T-helper 2 cell treated with Interferon-gamma antibody and Interleukin-4, amounts not matched to agents 5 μg/mL and 100 μg/mL, for 36 hours (primary cell): ENCODE data around the gene POMGNT2.
"Not testable (repeated sequence)": the region's sequence is repeated elsewhere in the genome, so short reads cannot be mapped to it uniquely, and the experiment has no call there.

ENCODE experiments used
- DNase-seq: peaks from one replicate; pipeline ENCODE4 v3.0.0; 2021; ENCODE audit warnings: low spot score
- H3K27ac Mint-ChIP-seq: one replicate; pipeline ENCODE4 v1.8.0; 2021; ENCODE audit warnings: mild to moderate bottlenecking, mixed read lengths
- H3K27me3 Mint-ChIP-seq: one replicate; pipeline ENCODE4 v1.8.0; 2021; ENCODE audit warnings: low read depth, mixed read lengths
- H3K36me3 Mint-ChIP-seq: one replicate; pipeline ENCODE4 v1.8.0; 2021; ENCODE audit warnings: low read depth, mixed read lengths
- H3K4me1 Mint-ChIP-seq: one replicate; pipeline ENCODE4 v1.8.0; 2021; ENCODE audit warnings: low read depth, mixed read lengths
- H3K4me3 Mint-ChIP-seq: one replicate; pipeline ENCODE4 v1.8.0; 2022; ENCODE audit warnings: mild to moderate bottlenecking, moderate library complexity, mixed read lengths
- H3K9me3 Mint-ChIP-seq: one replicate; pipeline ENCODE4 v1.8.0; 2021; ENCODE audit warnings: mixed read lengths

The POMGNT2 gene

DNA sequence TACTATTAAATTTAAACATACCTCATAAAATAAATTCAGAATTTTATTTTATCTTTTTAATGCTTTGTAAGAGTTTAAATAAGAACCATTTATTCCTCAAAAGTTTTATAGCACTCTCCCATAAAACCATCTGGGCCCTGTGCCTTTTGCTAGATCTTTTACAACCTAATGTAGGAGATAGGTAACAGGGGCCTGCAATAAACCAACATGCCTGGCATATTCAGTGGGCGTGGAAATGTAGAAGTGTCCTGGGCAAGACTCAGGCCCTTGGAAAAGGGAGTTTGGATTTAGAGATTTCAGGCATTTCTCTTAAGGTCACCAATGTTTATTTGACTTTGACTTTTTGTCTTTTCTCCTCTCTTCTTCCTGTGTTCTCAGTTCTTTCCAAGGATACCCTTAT lies 46.4 kb downstream of the POMGNT2 start:
- Mint-ChIP-seq H3K9me3 (no peaks in the 10 kb centered on the region), H3K36me3 (no peaks in the 10 kb centered on the region), H3K27ac (no peak overlapping the region), H3K4me1 (no peaks in the 10 kb centered on the region), H3K27me3 (peaks cover 3% of the 10 kb centered on the region), H3K4me3 (no peak overlapping the region)
- DNase-seq, result no peak

DNA sequence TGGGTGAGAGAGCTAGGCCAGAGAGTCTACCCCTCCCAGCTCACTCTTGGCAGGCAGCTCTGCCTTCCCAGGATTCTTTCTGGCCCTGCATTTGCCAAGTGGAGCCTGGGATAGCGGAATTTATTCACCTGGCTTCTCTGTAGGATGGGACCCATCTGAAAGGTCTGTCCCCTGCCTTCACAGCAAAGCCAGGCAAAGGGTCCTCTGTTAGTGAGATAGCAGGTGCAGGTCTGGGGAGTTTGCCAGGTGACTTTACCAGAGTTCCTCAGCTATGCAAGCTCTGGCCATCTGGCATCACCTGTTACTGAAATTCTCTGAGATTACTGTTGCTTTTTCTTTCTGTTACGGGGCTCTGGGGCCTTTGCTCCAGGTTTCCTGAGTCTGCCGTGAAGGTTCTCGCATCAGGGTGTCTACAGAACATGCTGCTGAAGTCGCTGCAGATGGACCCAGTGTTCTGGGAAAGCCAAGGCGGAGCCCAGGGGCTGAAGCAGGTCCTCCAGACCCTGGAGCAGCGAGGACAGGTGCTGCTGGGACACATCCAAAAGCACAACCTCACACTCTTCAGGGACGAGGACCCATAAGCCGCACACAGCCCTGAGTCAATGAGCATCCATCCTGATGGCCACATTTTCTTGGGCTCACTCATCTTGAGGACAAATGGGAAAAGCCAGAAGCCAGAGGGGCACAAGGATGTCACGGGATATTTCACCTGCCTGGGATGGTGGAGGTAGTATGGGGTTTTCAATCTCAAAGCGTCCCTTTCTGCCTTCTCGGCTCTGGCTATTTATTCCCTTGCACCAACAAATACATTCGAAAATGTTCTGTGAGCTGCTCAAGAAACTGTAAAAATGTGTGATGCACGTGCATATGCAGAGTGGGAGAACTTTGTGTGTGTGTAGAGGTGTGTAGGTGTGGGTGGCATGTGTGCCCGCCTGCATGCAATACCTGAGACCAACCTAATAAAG lies 49.8 kb downstream of the POMGNT2 start:
- DNase-seq, result no peak
- no peaks in the 10 kb centered on the region for H3K4me1 Mint-ChIP-seq
- peaks cover 5% of the 10 kb centered on the region for H3K9me3 Mint-ChIP-seq
- H3K36me3 Mint-ChIP-seq, result no peaks in the 10 kb centered on the region
- peaks cover 3% of the 10 kb centered on the region for H3K27me3 Mint-ChIP-seq
- H3K4me3 Mint-ChIP-seq, result no peak overlapping the region
- H3K27ac Mint-ChIP-seq, result no peak overlapping the region

DNA sequence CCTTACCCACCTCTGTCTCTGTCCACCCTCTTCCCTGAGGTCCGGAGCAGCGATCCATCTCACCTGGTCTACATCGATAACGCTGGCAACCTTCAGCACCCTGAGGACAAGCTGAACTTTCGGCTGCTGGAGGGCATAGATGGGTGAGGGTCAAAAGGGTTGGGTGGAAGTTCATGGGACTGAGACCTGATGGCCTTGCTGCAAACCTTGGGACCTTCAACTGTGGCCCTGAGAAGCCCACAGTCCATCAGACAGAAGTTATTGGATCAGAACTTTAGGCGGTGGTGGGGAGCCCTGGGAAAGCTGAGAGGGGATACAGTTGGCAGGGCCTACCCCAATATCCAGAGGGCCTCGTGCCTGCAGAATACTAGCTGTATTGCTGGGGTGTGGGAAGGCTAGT lies 50.5 kb downstream of the POMGNT2 start:
- Mint-ChIP-seq H3K9me3 (peaks cover 12% of the 10 kb centered on the region), H3K36me3 (no peaks in the 10 kb centered on the region), H3K27ac (no peak overlapping the region), H3K27me3 (peaks cover 3% of the 10 kb centered on the region), H3K4me3 (no peak overlapping the region), H3K4me1 (no peaks in the 10 kb centered on the region)
- no peak for DNase-seq

DNA sequence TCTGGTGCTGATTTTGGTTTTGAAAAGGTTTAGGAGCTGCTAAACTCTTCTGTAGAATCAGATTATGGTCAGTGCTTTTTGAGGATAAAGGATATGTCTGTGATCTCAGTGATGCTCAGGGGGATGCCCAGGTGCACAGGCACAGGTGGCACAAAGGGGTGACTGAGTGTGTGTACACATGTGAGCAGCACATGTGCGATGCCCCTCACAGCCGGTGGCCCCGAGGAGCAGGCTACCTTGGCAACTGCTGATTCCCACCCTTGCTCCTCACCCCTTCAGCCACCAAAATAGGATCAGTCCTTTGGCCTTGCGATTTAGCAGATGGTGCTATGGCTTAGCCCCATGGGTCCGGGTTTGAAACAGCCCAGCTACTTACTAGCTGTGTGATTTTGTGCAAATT lies 51.1 kb downstream of the POMGNT2 start:
- no peaks in the 10 kb centered on the region for H3K4me1 Mint-ChIP-seq
- peaks cover 17% of the 10 kb centered on the region for H3K9me3 Mint-ChIP-seq
- no peak overlapping the region for H3K4me3 Mint-ChIP-seq
- H3K36me3 Mint-ChIP-seq, result no peaks in the 10 kb centered on the region
- DNase-seq, result no peak
- H3K27ac Mint-ChIP-seq, result no peak overlapping the region
- peaks cover 3% of the 10 kb centered on the region for H3K27me3 Mint-ChIP-seq

DNA sequence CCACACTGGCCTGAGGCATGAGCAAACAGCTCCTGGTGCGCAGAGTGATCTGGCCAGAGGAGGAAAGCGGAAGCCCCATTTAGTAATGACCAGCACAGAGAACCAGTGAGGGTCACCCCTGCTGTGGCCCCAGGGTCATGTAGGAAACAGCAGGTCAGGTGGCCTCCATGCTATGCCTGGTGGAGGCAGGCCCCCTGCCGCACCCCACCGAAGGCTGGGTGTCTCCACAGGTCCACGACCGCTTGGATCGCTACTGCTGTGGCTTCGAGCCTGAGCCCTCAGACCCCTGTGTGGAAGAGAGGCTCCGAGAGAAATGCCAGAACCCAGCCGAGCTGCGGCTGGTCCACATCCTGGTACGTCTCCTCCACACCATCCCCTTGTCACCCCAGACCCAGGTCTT lies 52.6 kb downstream of the POMGNT2 start:
- no peaks in the 10 kb centered on the region for H3K36me3 Mint-ChIP-seq
- H3K27ac Mint-ChIP-seq, result no peak overlapping the region
- no peak overlapping the region for H3K4me3 Mint-ChIP-seq
- no peaks in the 10 kb centered on the region for H3K4me1 Mint-ChIP-seq
- H3K27me3 Mint-ChIP-seq, result peaks cover 3% of the 10 kb centered on the region
- no peak for DNase-seq
- H3K9me3 Mint-ChIP-seq, result peaks cover 23% of the 10 kb centered on the region

DNA sequence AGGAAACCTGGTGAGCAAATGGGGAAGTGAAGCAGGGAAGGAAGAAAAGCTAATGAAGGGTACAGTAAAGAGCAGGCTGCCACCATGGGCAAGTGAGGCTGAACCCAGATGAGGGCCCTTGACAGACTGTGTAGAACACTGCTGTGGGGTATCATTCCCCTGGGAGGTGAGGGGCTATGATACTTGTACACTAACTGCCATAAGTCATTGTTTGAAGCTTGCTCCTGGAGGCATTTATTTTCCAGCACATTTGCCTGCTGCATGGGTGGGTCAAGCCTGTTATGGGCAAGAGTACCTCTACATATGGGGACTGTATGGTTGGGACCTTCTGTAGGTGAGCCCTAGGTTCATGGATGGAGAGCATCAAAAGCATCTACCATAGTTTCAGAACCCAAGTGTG lies 57.4 kb downstream of the POMGNT2 start:
- no peaks in the 10 kb centered on the region for H3K27me3 Mint-ChIP-seq
- H3K9me3 Mint-ChIP-seq, result peaks cover 47% of the 10 kb centered on the region
- no peaks in the 10 kb centered on the region for H3K36me3 Mint-ChIP-seq
- H3K27ac Mint-ChIP-seq, result no peak overlapping the region
- H3K4me1 Mint-ChIP-seq, result no peaks in the 10 kb centered on the region
- no peak overlapping the region for H3K4me3 Mint-ChIP-seq
- no peak for DNase-seq

DNA sequence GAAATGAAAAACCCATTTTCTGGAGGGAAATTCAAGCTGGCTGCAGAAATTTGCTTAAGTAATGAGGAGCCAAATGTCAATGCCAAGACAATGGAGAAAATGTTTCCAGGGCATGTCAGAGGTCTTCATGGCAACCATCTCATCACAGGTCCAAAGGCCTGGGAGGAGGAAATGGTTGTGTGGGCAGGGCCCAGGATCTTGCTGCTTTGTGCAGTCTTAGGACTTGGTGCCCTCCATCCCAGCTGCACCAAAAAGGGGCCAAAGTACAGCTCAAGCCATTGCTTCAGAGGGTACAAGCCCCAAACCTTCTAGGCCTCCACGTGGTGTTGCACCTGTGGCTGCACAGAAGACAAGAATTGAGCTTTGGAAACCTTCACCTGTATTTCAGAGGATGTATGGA lies 59.3 kb downstream of the POMGNT2 start:
- DNase-seq, result no peak
- H3K4me3 Mint-ChIP-seq, result no peak overlapping the region
- H3K27ac Mint-ChIP-seq, result no peak overlapping the region
- H3K9me3 Mint-ChIP-seq, result peaks cover 42% of the 10 kb centered on the region
- no peaks in the 10 kb centered on the region for H3K4me1 Mint-ChIP-seq
- no peaks in the 10 kb centered on the region for H3K27me3 Mint-ChIP-seq
- no peaks in the 10 kb centered on the region for H3K36me3 Mint-ChIP-seq

DNA sequence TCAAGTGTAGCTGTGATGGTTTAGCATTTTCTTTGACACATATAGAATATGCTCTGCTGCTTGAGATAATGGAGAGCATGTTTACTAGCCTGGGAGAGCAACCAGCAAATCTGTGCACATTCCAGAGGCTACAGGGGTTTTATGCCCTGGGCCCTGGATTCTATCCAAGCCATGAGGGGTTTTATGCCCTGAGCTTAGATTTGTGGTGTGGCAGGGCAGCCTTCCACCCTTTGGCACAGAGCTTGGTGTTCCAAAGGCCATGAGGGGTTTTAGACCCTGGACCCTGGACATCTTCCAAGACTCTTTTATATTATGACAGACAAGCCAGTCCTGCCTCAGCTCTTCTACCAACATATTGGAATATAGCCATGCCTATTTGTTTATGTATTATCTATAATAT lies 60.8 kb downstream of the POMGNT2 start:
- H3K4me1 Mint-ChIP-seq, H3K4me3 Mint-ChIP-seq, H3K36me3 Mint-ChIP-seq, H3K27me3 Mint-ChIP-seq, H3K27ac Mint-ChIP-seq, DNase-seq: not testable (repeated sequence)
- peaks cover 31% of the 10 kb centered on the region for H3K9me3 Mint-ChIP-seq

DNA sequence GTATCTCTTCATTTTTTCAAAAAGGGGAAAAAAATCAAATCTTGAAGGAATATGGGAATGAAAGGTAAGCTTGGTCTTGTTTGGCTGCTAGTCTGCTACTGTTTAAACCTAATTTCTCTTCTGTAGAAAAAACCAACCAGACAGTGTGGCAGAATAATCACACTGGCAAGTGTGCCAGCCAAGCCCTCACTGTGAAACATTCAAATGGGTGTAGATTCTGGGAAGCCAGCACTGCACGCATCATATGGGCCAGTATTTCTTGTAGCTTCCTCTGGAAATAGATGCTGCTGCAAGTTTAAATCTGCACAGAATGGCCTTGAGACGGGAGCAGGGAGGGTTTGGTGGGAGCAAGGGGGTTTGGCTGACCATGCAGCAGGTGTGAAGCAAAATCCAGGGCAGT lies 62.1 kb downstream of the POMGNT2 start:
- Mint-ChIP-seq H3K36me3 (peaks cover 2% of the 10 kb centered on the region), H3K27ac (no peak overlapping the region), H3K4me3 (no peak overlapping the region), H3K9me3 (peaks cover 25% of the 10 kb centered on the region), H3K4me1 (no peaks in the 10 kb centered on the region), H3K27me3 (peaks cover 4% of the 10 kb centered on the region)
- DNase-seq, result no peak

DNA sequence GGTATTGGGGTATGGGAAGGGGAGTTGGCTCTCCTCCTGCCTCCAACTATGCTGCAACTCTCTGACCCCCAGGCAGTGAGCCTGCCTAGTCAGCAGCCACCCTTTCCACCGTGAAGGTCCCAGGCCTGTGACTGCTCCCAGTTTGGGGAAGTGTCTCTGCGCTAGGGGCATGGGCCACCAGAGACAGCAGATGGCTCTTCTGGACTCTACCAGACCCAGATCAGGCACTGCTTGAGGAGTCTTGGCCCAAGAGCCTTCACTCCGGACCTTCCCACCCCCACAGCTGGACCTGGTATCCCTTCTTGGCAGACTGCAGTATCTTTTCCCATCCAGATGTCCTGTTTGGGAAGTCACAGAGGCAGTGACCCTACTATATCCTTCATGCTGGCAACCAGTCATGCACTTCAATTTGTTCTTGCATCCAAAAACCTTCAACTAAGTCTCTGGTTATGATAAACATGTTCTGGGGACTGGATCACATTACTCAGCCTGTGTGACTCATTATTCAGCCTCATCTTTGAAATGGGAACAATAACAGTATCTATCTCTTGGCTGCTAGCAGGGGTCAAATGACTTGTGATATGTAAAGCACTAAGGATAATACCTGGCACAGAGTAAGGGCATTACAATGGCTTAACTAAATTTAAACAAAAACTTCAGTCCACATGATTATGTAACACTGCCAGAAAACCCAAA lies 62.7 kb downstream of the POMGNT2 start:
- Mint-ChIP-seq H3K9me3 (peaks cover 23% of the 10 kb centered on the region), H3K27ac (no peak overlapping the region), H3K36me3 (peaks cover 2% of the 10 kb centered on the region), H3K27me3 (peaks cover 7% of the 10 kb centered on the region), H3K4me3 (no peak overlapping the region), H3K4me1 (peaks cover 3% of the 10 kb centered on the region)
- no peak for DNase-seq

DNA sequence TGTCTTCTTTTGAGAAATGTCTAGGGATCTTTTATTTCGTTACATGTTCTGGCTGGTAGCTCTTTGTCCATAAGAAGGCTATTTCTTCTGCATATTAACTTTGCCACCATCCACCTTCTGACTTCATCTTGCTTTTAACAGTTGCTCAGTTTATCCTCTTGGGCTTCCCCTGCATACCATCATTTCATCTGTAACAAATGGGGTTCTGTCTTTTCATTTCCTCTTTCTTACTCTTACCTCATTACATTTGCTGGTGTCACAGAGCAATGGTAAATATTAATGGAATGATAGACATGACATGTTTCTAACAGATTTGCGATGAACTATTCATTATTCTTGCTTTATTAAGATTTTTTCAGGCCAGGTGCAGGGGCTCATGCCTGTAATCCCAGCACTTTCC lies 64.4 kb downstream of the POMGNT2 start:
- peaks cover 2% of the 10 kb centered on the region for H3K36me3 Mint-ChIP-seq
- DNase-seq, result no peak
- H3K9me3 Mint-ChIP-seq, result peaks cover 17% of the 10 kb centered on the region
- no peak overlapping the region for H3K4me3 Mint-ChIP-seq
- peaks cover 9% of the 10 kb centered on the region for H3K27me3 Mint-ChIP-seq
- H3K27ac Mint-ChIP-seq, result no peak overlapping the region
- peaks cover 4% of the 10 kb centered on the region for H3K4me1 Mint-ChIP-seq

DNA sequence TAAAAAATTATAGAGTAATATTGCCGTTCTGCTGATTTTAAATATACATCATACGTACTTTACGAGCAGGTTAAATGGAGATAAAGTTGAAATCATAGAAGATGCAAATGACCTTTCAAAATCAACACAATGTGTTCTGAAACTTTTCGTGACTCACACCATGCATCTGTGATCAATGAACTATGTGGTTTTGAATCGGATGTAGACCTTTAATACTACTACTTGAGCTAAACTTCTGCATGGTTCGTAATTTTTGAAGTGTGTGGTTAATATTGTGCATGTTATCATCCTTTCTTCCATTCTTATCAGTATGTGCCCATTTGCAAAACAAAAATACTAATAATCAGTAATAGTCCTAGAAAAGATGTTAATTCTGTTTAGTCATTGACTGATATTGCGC lies 67.9 kb downstream of the POMGNT2 start:
- peaks cover 11% of the 10 kb centered on the region for H3K27me3 Mint-ChIP-seq
- no peak overlapping the region for H3K27ac Mint-ChIP-seq
- H3K36me3 Mint-ChIP-seq, result peaks cover 2% of the 10 kb centered on the region
- H3K4me1 Mint-ChIP-seq, result peaks cover 4% of the 10 kb centered on the region
- H3K9me3 Mint-ChIP-seq, result no peaks in the 10 kb centered on the region
- H3K4me3 Mint-ChIP-seq, result no peak overlapping the region
- DNase-seq, result no peak

DNA sequence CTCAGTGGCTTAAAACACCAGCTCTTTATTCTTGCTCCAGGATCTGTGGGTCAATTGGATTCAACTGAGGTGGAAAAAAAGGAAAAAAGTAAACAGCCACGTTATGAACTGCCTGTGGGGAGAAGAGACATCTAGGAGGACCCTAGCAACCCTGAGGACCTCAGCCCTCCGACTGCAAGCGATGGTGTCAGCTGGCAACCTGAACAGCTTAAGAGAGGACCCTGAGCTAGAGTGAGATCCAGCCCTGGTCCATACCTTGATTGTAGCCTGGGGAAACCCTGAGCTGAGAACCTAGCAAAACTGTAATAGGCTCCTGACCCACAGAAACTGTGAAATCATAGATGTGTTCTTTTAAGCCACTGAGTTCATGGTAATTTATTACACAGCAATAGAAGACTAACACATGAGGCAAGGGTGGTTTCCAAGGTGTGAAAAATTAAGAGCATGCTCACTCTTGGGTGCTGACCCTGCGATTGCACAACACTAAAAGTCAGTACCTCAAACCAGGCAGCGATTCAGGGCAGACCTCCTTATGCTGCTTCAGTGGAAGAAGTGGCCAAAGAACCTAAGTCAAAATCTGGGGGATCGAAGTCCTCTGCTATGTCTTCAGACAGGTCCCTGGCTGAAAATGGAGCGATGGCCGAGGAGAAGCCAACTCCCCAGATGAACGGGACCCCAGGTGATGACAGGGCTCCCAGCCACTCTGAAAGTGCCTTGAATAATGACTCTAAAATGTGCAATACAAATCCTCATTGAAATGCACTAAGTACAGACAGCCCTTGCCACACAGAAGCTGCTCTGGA lies 69.1 kb downstream of the POMGNT2 start:
- no peak overlapping the region for H3K27ac Mint-ChIP-seq
- peaks cover 11% of the 10 kb centered on the region for H3K27me3 Mint-ChIP-seq
- no peak overlapping the region for H3K4me3 Mint-ChIP-seq

More for the DNA sequence above, 69.1 kb downstream of the POMGNT2 start:
- Mint-ChIP-seq H3K36me3 (peaks cover 2% of the 10 kb centered on the region), H3K4me1 (peaks cover 4% of the 10 kb centered on the region), H3K9me3 (no peaks in the 10 kb centered on the region)
- no peak for DNase-seq
